22Rv1 (cell line): ENCODE measurements around the gene CADM1.

Experiments used
- ZFX ChIP-seq: fragments of 450-650 bp; IDR thresholded peaks from 2 replicates; pipeline ENCODE4 v1.6.1; 2017; ENCODE audit warnings: antibody characterized with exemption, borderline replicate concordance
- TF ChIP-seq, protein P1 (sequence below): fragments of 450-650 bp; IDR thresholded peaks from 2 replicates; pipeline ENCODE4 v1.5.1; 2017; ENCODE audit warnings: mild to moderate bottlenecking

DNA sequence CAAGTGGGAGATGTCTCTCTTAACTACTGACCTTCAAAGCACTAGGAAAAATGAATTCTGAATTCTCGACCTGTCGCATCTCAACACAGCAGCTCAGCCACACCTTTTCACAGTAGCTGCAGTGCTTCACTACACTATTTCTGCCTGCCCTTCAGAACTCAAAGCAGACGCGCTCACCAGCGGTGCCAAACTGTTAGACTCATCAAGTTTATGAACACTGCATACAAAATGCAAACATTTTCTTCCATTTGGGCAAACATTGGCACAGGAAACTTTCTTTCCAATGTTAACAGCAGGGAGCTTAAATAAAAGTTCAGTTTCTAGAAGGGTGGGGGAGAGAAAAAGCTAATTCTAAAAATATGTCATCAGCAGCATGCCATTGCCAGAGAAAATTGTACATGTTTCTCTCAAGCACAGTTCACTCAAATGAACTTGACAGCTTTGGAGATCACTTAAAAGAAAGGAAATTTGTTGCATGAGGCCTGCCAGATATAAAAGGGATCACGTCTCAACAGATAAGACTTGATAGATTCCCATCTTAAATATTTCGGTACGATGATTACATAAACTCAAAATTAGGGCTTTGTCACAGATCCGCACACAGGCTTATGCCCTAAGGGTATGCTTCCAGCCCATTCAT, 82.7 kb downstream of the CADM1 start:
- TF ChIP-seq ZFX: no peak
- TF ChIP-seq, protein P1, sequence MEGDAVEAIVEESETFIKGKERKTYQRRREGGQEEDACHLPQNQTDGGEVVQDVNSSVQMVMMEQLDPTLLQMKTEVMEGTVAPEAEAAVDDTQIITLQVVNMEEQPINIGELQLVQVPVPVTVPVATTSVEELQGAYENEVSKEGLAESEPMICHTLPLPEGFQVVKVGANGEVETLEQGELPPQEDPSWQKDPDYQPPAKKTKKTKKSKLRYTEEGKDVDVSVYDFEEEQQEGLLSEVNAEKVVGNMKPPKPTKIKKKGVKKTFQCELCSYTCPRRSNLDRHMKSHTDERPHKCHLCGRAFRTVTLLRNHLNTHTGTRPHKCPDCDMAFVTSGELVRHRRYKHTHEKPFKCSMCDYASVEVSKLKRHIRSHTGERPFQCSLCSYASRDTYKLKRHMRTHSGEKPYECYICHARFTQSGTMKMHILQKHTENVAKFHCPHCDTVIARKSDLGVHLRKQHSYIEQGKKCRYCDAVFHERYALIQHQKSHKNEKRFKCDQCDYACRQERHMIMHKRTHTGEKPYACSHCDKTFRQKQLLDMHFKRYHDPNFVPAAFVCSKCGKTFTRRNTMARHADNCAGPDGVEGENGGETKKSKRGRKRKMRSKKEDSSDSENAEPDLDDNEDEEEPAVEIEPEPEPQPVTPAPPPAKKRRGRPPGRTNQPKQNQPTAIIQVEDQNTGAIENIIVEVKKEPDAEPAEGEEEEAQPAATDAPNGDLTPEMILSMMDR: no peak
